ENCODE measurements around the gene RAPGEF1. TPM values are rescaled to one million over a fixed set of nuclear protein-coding genes. Genes with fewer than 3 reads are reported as not detected.

Gene RAPGEF1
- total and polyA plus RNA-seq, 7 donors, result 72.3 to 319 (median 268) TPM

DNA sequence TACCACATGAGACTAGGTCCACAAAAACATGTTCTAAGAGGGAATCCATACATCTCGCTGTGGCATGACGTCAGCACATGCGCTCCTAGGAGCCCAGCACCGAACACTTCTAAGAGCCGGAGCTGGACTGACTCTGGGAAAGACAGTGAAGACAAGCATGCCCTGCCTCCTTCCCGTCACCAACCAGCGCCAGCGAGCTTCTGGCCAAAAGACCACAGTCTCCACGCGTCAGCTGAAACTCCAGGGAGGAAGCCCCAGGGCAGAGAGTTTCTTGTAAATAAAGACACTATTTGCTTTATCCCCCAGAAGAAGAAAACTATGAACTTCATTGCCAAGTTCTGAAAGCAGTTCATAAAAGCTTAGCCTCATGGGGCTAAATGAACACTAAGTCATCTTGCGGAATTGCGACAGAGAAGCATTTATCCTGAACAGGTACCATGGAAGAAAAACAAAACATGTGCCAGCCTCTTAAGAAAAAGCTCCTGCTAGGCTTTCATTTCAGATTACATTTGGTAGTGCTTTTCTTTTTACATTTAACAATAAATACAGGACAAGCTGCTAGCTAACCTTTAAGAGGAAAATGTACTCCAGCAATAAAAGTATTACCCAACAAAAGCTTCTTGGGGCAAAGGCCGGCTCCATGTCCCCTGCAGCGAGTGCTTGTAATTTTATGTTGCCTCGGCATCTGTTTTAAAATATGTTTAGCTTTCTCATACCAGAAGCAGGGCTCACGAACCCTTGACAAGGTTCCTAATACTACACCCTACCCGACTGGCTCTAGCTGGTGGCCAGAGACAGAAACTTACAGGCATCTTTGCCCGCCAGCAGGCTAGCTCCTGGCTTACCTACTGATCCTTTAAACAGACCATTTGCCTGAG lies 98.0 kb downstream of the RAPGEF1 start:
- Histone ChIP-seq H3K36me3 (ENCODE audit: insufficient read depth in 1 of 2, low read depth in 1 of 2) (peaks cover 2 to 37% of the 10 kb centered on the region in 2 donors), H3K27ac (no peak overlapping the region), H3K9me3 (no peaks in the 10 kb centered on the region), H3K4me3 (no peak overlapping the region), H3K27me3 (ENCODE audit: insufficient read depth in 3 of 3, low read length in 2 of 3) (no peaks in the 10 kb centered on the region), H3K4me1 (peaks cover 37% of the 10 kb centered on the region)
- DNase-seq (no peak), ATAC-seq (no peak)
- TF ChIP-seq, protein P1, sequence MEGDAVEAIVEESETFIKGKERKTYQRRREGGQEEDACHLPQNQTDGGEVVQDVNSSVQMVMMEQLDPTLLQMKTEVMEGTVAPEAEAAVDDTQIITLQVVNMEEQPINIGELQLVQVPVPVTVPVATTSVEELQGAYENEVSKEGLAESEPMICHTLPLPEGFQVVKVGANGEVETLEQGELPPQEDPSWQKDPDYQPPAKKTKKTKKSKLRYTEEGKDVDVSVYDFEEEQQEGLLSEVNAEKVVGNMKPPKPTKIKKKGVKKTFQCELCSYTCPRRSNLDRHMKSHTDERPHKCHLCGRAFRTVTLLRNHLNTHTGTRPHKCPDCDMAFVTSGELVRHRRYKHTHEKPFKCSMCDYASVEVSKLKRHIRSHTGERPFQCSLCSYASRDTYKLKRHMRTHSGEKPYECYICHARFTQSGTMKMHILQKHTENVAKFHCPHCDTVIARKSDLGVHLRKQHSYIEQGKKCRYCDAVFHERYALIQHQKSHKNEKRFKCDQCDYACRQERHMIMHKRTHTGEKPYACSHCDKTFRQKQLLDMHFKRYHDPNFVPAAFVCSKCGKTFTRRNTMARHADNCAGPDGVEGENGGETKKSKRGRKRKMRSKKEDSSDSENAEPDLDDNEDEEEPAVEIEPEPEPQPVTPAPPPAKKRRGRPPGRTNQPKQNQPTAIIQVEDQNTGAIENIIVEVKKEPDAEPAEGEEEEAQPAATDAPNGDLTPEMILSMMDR (IDR thresholded peaks at IDR 0.05), result no peak
- WGBS, 3 donors, result 89 to 94% (median 91%) methylated on average over 18 of the region's 18 CpGs
- intact Hi-C loops (cut with DNase I), result no loop called here

DNA sequence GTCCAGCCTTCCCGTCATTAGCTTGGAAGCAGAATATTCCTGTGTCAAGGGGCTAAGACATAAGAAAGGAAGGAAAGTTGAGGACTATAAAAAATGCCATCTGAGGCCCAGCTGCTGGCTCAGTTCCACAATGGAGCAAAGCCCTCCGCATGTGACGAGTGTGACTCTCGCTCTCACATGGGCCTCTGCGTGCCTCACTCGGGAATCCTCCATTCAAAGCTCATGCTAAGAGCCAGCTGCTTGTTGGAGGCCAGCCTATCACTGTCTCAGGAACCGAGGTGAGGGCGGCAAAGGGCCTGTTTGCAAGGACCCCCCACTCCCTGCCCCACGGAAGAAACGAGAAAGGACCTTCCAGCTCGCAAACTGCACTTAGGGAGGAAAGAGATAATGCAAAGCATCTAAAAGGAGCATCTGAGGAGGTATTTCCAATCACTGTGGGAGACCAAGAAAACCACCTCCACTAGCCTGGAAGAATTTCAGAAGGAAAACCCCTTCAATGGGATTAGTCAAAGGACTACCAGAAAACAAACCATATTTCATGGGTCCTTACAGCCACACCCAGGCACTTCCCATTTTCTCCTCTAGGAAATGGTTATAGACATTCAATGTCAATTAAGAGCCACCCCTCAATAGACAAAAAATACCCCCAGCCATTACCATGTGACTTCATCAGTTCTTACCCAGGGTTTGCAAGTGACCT lies 99.3 kb downstream of the RAPGEF1 start:
- Histone ChIP-seq H3K4me1 (peaks cover 34% of the 10 kb centered on the region), H3K36me3 (ENCODE audit: insufficient read depth in 1 of 2, low read depth in 1 of 2) (peaks cover 2 to 37% of the 10 kb centered on the region in 2 donors), H3K27me3 (ENCODE audit: insufficient read depth in 3 of 3, low read length in 2 of 3) (no peaks in the 10 kb centered on the region), H3K4me3 (no peak overlapping the region), H3K9me3 (no peaks in the 10 kb centered on the region), H3K27ac (no peak overlapping the region)
- ATAC-seq (peak in 2 of 4 donors; percentile 36 to 37), DNase-seq (no peak)
- 65 to 68% (median 65%) methylated on average over 11 of the region's 11 CpGs for WGBS, 3 donors
- TF ChIP-seq, protein P1 (IDR thresholded peaks at IDR 0.05), result no peak
- intact Hi-C loops (cut with DNase I), result no loop called here

DNA sequence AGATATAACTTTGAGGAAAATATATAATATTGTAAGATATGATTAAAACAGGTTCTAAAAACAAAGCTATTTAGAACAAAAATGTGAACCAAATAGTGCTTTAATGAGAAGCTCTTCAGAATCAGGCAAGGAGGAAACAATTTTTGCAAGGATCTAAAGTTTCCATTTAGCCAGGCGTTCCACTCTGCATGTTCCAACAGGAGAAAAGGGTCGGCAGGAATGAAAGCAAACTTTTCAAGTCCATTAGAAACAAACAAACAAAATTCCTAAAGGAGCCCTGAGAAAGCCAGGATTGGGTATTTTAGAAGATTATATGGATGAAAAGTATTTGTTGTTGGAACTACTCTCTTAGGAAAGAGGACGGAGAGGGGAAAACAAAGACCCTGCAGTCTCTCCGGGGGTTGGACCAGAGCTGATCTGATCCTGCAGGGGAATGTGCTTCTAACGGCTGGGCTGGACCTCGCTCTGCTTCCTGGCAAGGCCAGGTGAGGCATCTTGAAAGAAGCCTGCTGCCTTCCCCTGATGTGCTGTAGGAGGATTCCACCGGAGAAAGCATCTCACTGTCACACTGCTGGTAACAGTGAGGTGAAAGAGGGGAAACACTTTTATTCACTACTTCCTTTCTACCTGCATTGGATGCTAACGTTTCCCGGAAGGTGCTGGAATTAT lies 100.0 kb downstream of the RAPGEF1 start:
- TF ChIP-seq, protein P1 (IDR thresholded peaks at IDR 0.05), result no peak
- Histone ChIP-seq H3K36me3 (ENCODE audit: insufficient read depth in 1 of 2, low read depth in 1 of 2) (peaks cover 2 to 37% of the 10 kb centered on the region in 2 donors), H3K27ac (no peak overlapping the region), H3K9me3 (no peaks in the 10 kb centered on the region), H3K27me3 (ENCODE audit: insufficient read depth in 3 of 3, low read length in 2 of 3) (no peaks in the 10 kb centered on the region), H3K4me3 (no peak overlapping the region), H3K4me1 (peaks cover 34% of the 10 kb centered on the region)
- no peak for ATAC-seq
- intact Hi-C loops (cut with DNase I), result no loop called here
- DNase-seq, result no peak
- WGBS, 3 donors, result 65 to 75% (median 74%) methylated on average over 9 of the region's 9 CpGs

DNA sequence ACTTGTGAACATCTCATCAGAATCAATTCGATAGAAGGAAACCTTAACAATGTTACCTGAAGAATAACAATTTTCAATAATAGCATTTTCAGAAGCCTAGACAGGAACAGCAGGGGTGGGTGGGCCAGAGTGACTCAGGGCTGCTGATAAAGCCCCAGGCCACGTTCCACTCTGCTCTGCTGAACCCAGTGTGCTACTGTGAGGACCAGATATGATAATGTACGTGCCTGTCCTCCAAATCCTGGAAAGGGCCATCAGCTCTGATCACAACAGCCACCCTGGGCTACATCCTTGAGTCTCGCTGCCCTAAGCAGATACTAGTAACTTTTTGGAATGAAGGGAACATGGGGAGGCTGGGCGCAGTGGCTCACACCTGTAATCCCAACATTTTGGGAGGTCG lies 103.3 kb downstream of the RAPGEF1 start:
- Histone ChIP-seq H3K36me3 (ENCODE audit: insufficient read depth in 1 of 2, low read depth in 1 of 2) (peaks cover under 1 to 18% of the 10 kb centered on the region in 2 donors), H3K27ac (peak overlapping the region; percentile 72), H3K9me3 (no peaks in the 10 kb centered on the region), H3K27me3 (ENCODE audit: insufficient read depth in 3 of 3, low read length in 2 of 3) (no peaks in the 10 kb centered on the region), H3K4me1 (peaks cover 38% of the 10 kb centered on the region), H3K4me3 (no peak overlapping the region)
- WGBS, 3 donors, result 83 to 87% (median 86%) methylated on average over 6 of the region's 6 CpGs
- intact Hi-C loops (cut with DNase I), result no loop called here
- ATAC-seq (no peak), DNase-seq (no peak)
- TF ChIP-seq, protein P1 (IDR thresholded peaks at IDR 0.05), result no peak

Measured in psoas muscle (tissue), 8 donors.